K562 (cell line): Measurements from ENCODE around the gene PSMB7. TPM values are rescaled to one million over a fixed set of nuclear protein-coding genes. Genes with fewer than 3 reads are reported as not detected.

ENCODE experiments used
- ASH1L ChIP-seq: fragments of 450-650 bp; IDR thresholded peaks from 2 replicates; pipeline ENCODE4 v1.6.1; 2018; ENCODE audit warnings: borderline replicate concordance, mild to moderate bottlenecking, low read depth; ENCODE audit not compliant: partially characterized antibody
- BRCA1 ChIP-seq, 2 experiments: fragments of 450-650 bp in 1 of 2; sonication (generic) in 1 of 2; formaldehyde crosslinking in 1 of 2; IDR thresholded peaks; 2 replicates each; pipeline versions ENCODE4 v1.5.0 to v1.6.1; 2017 to 2020; ENCODE audit warnings: mild to moderate bottlenecking in 1 of 2, missing genetic modification reagents in 1 of 2
- CBFA2T3 ChIP-seq: fragments of 450-650 bp; IDR thresholded peaks from 2 replicates; pipeline ENCODE4 v1.6.1; 2017
- CHD1 ChIP-seq: fragments of 200-600 bp; sonication (generic); IDR thresholded peaks from one replicate; pipeline ENCODE4 v1.6.1; 2012; ENCODE audit warnings: mild to moderate bottlenecking, moderate library complexity, low read length, inconsistent platforms
- L3MBTL2 ChIP-seq: fragments of 450-650 bp; IDR thresholded peaks from 2 replicates; pipeline ENCODE4 v1.6.1; 2016; ENCODE audit warnings: mild to moderate bottlenecking, moderate library complexity
- MIER1 ChIP-seq: fragments of 450-650 bp; IDR thresholded peaks from 2 replicates; pipeline ENCODE4 v1.6.1; 2016; ENCODE audit warnings: antibody characterized with exemption, mild to moderate bottlenecking, low read depth
- NFE2 ChIP-seq: IDR thresholded peaks from 2 replicates; pipeline ENCODE4 v1.6.1; 2014; ENCODE audit warnings: antibody characterized with exemption, low read depth
- PTBP1 ChIP-seq: fragments of 200-400 bp; formaldehyde crosslinking; IDR thresholded peaks from 2 replicates; pipeline ENCODE4 v1.6.1; 2017; ENCODE audit warnings: low read depth, low read length
- RBFOX2 ChIP-seq: fragments of 200-400 bp; formaldehyde crosslinking; IDR thresholded peaks from 2 replicates; pipeline ENCODE4 v1.6.1; 2017; ENCODE audit warnings: low read depth, mild to moderate bottlenecking, low read length, moderate library complexity
- SP1 ChIP-seq: sonication (generic); formaldehyde crosslinking; IDR thresholded peaks from 2 replicates; pipeline ENCODE4 v1.8.1; 2022; ENCODE audit warnings: mild to moderate bottlenecking, missing genetic modification reagents
- STAT5B ChIP-seq: fragments of 250-450 bp; sonication (Bioruptor Pico); IDR thresholded peaks from 2 replicates; pipeline ENCODE4 v1.8.0; 2021; ENCODE audit warnings: mild to moderate bottlenecking, inconsistent platforms
- TCF7 ChIP-seq: sonication (generic); IDR thresholded peaks from 2 replicates; pipeline ENCODE4 v1.6.1; 2016; ENCODE audit warnings: antibody characterized with exemption, borderline replicate concordance
- U2AF1 ChIP-seq: fragments of 200-400 bp; formaldehyde crosslinking; optimal IDR thresholded peaks from 2 replicates; pipeline ENCODE3; 2017; ENCODE audit warnings: mild to moderate bottlenecking, low read depth, low read length, moderate library complexity
- ZFP1 ChIP-seq: fragments of 450-650 bp; formaldehyde crosslinking; IDR thresholded peaks from 2 replicates; pipeline ENCODE4 v1.4.0; 2020; ENCODE audit warnings: mild to moderate bottlenecking, mixed read lengths
- ZNF23 ChIP-seq: fragments of 250-450 bp; sonication (Bioruptor Pico); IDR thresholded peaks from 2 replicates; pipeline ENCODE4 v1.4.0; 2020; ENCODE audit warnings: mild to moderate bottlenecking
- ZNF436 ChIP-seq: fragments of 250-450, 450-650 bp; sonication (Bioruptor Pico); formaldehyde crosslinking; IDR thresholded peaks from 2 replicates; pipeline ENCODE4 v1.7.0; 2020; ENCODE audit warnings: mild to moderate bottlenecking
- polyA plus RNA-seq, 8 experiments: library from polyadenylated mRNA; depleted of rRNA in 4 of 8; stranded (reverse) in 5 of 8; unstranded in 3 of 8; fragments of >200 nt; fragmentation: Nextera tagmentation in 2 of 8; fragmentation: Illumina TruSeq in 1 of 8; extraction: Ambion mirVana in 2 of 8; extraction: Trizol in 1 of 8; gene quantifications; 2 replicates each; pipeline versions ENCODE4 v1.2.1 to v1.2.3, GENCODE V29; 2011 to 2014; ENCODE audit warnings: inconsistent platforms in 1 of 8, missing spikeins in 1 of 8
- total RNA-seq, 7 experiments: library from RNA; depleted of rRNA in 6 of 7; stranded (reverse); fragments of >200 nt in 6 of 7; fragmentation: Illumina TruSeq in 2 of 7; extraction: Trizol in 2 of 7; gene quantifications; 2 replicates each; pipeline versions ENCODE4 v1.2.1 to v1.2.3, GENCODE V29; 2011 to 2021; ENCODE audit warnings: low replicate concordance in 1 of 7
- TF ChIP-seq, protein P1 (sequence below), 2 experiments: fragments of 450-650 bp in 1 of 2; IDR thresholded peaks; 2 replicates each; pipeline ENCODE4 v1.6.1; 2011 to 2017; ENCODE audit warnings: low read depth in 2 of 2, antibody characterized with exemption in 1 of 2, borderline replicate concordance in 1 of 2, low read length in 1 of 2, mild to moderate bottlenecking in 1 of 2, mixed read lengths in 1 of 2; ENCODE audit not compliant: control insufficient read depth in 1 of 2
- TF ChIP-seq, protein P2 (sequence below): fragments of 250-450 bp; sonication (Bioruptor Pico); IDR thresholded peaks from 2 replicates; pipeline ENCODE4 v1.8.0; 2021; ENCODE audit warnings: borderline replicate concordance, mild to moderate bottlenecking, moderate library complexity; ENCODE audit not compliant: poor library complexity, severe bottlenecking
- TF ChIP-seq, protein P3 (sequence below): fragments of 250-450 bp; sonication (Bioruptor Pico); IDR thresholded peaks from 2 replicates; pipeline ENCODE4 v1.9.0; 2021; ENCODE audit warnings: mild to moderate bottlenecking
- TF ChIP-seq, protein P4 (sequence below), 2 experiments: IDR thresholded peaks; 2 replicates each; pipeline ENCODE4 v1.6.1; 2012; ENCODE audit warnings: improper control_type of control experiment in 2 of 2, low read depth in 2 of 2, low read length in 2 of 2, borderline replicate concordance in 1 of 2

Gene PSMB7
- total and polyA plus RNA-seq, 9 of the 15 experiments (the other 6 are each of a cell fraction or from before 2014, with no cell fraction given) = 321 to 978 (median 407) TPM

DNA sequence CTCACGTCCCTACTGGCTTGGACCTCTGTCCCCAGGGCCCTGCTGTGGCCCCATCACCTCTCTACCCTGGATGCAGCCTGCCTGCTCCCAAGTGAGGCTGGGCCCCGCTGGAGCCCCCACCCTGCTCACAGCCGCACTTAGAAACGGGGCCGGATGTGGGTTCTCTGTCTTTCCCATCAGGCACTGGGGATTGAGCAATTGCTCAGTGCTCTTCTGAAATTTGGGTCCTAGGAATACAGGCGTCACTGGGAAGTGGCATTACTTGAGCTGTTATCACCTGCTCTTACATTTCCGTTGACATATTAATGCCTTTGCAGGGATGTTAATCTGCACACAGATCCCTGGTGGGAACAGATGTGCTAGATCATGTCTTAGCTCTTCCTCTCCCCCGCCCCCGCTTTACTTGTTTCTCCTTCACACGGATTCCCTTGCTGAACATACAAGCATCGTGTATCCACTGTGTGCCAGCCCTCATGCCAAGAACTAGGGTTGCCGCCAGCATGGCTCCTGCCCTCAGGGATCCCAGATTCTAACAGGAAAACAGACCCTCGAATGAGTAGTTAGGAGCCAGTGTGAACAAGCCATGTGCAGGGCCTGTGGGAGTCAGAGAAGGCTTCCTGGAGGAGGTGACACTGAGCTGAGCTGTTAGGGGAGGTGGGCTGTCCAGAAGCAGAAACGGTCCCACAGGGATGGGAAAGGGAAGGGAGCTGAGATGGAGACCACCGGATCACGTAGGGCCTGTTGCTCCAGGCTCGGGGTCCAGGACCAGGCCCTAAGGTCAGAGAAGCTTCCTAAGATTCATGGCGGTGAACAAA is 92.4 kb downstream of the PSMB7 start (continued):
- TF ChIP-seq, protein P1, sequence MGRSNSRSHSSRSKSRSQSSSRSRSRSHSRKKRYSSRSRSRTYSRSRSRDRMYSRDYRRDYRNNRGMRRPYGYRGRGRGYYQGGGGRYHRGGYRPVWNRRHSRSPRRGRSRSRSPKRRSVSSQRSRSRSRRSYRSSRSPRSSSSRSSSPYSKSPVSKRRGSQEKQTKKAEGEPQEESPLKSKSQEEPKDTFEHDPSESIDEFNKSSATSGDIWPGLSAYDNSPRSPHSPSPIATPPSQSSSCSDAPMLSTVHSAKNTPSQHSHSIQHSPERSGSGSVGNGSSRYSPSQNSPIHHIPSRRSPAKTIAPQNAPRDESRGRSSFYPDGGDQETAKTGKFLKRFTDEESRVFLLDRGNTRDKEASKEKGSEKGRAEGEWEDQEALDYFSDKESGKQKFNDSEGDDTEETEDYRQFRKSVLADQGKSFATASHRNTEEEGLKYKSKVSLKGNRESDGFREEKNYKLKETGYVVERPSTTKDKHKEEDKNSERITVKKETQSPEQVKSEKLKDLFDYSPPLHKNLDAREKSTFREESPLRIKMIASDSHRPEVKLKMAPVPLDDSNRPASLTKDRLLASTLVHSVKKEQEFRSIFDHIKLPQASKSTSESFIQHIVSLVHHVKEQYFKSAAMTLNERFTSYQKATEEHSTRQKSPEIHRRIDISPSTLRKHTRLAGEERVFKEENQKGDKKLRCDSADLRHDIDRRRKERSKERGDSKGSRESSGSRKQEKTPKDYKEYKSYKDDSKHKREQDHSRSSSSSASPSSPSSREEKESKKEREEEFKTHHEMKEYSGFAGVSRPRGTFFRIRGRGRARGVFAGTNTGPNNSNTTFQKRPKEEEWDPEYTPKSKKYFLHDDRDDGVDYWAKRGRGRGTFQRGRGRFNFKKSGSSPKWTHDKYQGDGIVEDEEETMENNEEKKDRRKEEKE (IDR thresholded peaks at IDR 0.05; ENCODE audit: borderline replicate concordance in 1 of 2, control insufficient read depth in 1 of 2, low read depth in 2 of 2, low read length in 1 of 2) = no peak
- TF ChIP-seq RBFOX2 (no peak), ZNF23 (no peak), MIER1 (no peak), BRCA1 (IDR thresholded peaks at IDR 0.05) (no peak), BRCA1 (CRISPR knock-in tag; IDR thresholded peaks at IDR 0.05) (no peak), CHD1 (no peak), CBFA2T3 (peak; percentile 65), SP1 (CRISPR knock-in tag) (0 out of 2 replicates have a peak, but pooled peaks have one; percentile 27), TCF7 (no peak), PTBP1 (no peak), ASH1L (no peak), ZFP1 (CRISPR knock-in tag) (no peak), U2AF1 (no peak), ZNF436 (CRISPR knock-in tag) (peak; percentile 92), L3MBTL2 (peak; percentile 58; the same call in 1 of the 2 replicates), STAT5B (no peak), NFE2 (peak; percentile 51; the same call in 1 of the 2 replicates)
- TF ChIP-seq, protein P2, sequence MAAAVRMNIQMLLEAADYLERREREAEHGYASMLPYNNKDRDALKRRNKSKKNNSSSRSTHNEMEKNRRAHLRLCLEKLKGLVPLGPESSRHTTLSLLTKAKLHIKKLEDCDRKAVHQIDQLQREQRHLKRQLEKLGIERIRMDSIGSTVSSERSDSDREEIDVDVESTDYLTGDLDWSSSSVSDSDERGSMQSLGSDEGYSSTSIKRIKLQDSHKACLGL = no peak
- TF ChIP-seq, protein P3, sequence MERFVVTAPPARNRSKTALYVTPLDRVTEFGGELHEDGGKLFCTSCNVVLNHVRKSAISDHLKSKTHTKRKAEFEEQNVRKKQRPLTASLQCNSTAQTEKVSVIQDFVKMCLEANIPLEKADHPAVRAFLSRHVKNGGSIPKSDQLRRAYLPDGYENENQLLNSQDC (CRISPR knock-in tag) = no peak
- TF ChIP-seq, protein P4, sequence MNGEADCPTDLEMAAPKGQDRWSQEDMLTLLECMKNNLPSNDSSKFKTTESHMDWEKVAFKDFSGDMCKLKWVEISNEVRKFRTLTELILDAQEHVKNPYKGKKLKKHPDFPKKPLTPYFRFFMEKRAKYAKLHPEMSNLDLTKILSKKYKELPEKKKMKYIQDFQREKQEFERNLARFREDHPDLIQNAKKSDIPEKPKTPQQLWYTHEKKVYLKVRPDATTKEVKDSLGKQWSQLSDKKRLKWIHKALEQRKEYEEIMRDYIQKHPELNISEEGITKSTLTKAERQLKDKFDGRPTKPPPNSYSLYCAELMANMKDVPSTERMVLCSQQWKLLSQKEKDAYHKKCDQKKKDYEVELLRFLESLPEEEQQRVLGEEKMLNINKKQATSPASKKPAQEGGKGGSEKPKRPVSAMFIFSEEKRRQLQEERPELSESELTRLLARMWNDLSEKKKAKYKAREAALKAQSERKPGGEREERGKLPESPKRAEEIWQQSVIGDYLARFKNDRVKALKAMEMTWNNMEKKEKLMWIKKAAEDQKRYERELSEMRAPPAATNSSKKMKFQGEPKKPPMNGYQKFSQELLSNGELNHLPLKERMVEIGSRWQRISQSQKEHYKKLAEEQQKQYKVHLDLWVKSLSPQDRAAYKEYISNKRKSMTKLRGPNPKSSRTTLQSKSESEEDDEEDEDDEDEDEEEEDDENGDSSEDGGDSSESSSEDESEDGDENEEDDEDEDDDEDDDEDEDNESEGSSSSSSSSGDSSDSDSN (IDR thresholded peaks at IDR 0.05; ENCODE audit: borderline replicate concordance in 1 of 2, low read depth in 2 of 2, low read length in 2 of 2) = no peak
